ENCODE results near the gene RIPOR2.

Gene RIPOR2

GRCh38 chr6:24888715-24889370 lies 46.9 kb downstream of the RIPOR2 start:
- no peak overlapping the region for H3K4me3 ChIP-seq (ENCODE audit: low read depth, low read length)
- TF ChIP-seq, protein P1, sequence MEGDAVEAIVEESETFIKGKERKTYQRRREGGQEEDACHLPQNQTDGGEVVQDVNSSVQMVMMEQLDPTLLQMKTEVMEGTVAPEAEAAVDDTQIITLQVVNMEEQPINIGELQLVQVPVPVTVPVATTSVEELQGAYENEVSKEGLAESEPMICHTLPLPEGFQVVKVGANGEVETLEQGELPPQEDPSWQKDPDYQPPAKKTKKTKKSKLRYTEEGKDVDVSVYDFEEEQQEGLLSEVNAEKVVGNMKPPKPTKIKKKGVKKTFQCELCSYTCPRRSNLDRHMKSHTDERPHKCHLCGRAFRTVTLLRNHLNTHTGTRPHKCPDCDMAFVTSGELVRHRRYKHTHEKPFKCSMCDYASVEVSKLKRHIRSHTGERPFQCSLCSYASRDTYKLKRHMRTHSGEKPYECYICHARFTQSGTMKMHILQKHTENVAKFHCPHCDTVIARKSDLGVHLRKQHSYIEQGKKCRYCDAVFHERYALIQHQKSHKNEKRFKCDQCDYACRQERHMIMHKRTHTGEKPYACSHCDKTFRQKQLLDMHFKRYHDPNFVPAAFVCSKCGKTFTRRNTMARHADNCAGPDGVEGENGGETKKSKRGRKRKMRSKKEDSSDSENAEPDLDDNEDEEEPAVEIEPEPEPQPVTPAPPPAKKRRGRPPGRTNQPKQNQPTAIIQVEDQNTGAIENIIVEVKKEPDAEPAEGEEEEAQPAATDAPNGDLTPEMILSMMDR (IDR thresholded peaks at IDR 0.05; ENCODE audit: insufficient read depth, low read depth, low read length, missing control alignments), result no peak

GRCh38 chr6:24887545-24888140 lies 48.1 kb downstream of the RIPOR2 start:
- TF ChIP-seq, protein P1 (IDR thresholded peaks at IDR 0.05; ENCODE audit: insufficient read depth, low read depth, low read length, missing control alignments), result no peak
- H3K4me3 ChIP-seq (ENCODE audit: low read depth, low read length), result no peak overlapping the region
- no peak for DNase-seq (ENCODE audit: low read depth)

More at GRCh38 chr6:24888715-24889370, 46.9 kb downstream of the RIPOR2 start:
- no peak for DNase-seq (ENCODE audit: low read depth)

DNA sequence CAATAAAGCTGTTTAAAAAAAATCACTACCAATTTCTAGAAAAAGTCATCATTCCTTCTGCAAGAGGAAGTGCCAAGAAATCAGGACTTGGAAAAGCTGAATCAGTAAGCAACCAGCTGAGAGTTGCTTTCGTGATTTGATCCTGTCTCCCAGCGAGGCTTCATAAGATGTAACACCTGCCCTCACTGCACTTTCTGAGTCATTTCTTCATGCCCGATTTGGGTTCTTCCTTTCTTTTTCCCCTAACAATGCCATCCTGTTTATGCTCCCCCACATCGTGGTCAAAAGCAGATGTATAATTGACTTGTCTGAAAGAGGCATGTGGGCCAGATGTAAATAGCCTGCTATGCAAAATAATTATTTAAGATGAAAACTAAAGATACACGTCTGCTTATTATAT lies 52.1 kb downstream of the RIPOR2 start:
- TF ChIP-seq, protein P1 (IDR thresholded peaks at IDR 0.05; ENCODE audit: insufficient read depth, low read depth, low read length, missing control alignments), result no peak
- DNase-seq (ENCODE audit: low read depth), result peak; percentile 85

GRCh38 chr6:24882835-24883555 lies 52.8 kb downstream of the RIPOR2 start:
- TF ChIP-seq, protein P1 (IDR thresholded peaks at IDR 0.05; ENCODE audit: insufficient read depth, low read depth, low read length, missing control alignments), result no peak
- DNase-seq (ENCODE audit: low read depth), result peak; percentile 39
- H3K4me3 ChIP-seq (ENCODE audit: low read depth, low read length), result no peak overlapping the region

More for the DNA sequence above, 52.1 kb downstream of the RIPOR2 start:
- peak overlapping the region; percentile 34 for H3K4me3 ChIP-seq (ENCODE audit: low read depth, low read length)

DNA sequence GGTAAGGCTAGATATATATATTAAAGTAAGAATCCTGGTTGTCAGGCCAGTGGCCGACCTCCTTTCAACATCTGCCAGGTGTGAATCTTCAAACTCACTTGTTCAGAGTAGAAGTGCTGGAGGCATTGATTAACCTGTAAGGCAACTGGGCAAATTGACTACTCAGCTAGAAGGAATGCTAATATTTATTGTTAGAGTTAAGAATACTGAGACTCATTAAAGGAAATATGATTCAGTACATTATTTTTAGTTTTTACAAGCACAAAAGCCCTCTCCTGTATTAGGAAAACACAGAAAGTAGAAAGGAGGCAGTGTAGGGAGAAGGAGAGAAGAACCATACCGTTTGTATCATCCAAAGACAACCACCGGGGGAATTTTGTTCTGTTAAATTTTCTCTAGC lies 53.5 kb downstream of the RIPOR2 start:
- TF ChIP-seq, protein P1 (IDR thresholded peaks at IDR 0.05; ENCODE audit: insufficient read depth, low read depth, low read length, missing control alignments), result no peak
- DNase-seq (ENCODE audit: low read depth), result no peak
- no peak overlapping the region for H3K4me3 ChIP-seq (ENCODE audit: low read depth, low read length)

DNA sequence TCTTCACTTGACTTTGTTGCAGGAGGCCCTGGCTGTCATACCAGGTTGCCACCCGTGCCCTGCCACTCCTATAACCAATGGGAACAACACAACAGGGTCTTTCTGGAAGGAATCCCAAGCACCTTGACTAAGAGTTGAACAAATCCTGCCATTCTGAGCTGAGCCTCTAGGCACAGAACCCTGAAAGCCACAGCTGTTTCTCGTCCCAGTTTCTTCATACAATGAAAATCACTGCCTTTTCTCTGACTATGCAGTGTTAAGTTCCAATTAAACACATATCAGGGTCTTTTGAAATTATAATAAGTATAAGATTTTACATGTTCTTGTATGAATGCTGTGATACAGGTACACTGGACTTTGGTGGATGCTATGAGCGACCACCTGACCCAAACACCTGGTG lies 54.4 kb downstream of the RIPOR2 start:
- TF ChIP-seq, protein P1 (IDR thresholded peaks at IDR 0.05; ENCODE audit: insufficient read depth, low read depth, low read length, missing control alignments), result no peak
- DNase-seq (ENCODE audit: low read depth), result no peak
- no peak overlapping the region for H3K4me3 ChIP-seq (ENCODE audit: low read depth, low read length)
